Stomach (tissue), 9 donors: ENCODE data around the gene BACE1-AS. TPM values are rescaled to one million over a fixed set of nuclear protein-coding genes. Genes with fewer than 3 reads are reported as not detected.
A peak's percentile ranks its signal among the peaks of the same experiment; 100 is the strongest.

Experiments used
- DNase-seq, 2 donors: peaks; one replicate each; pipeline versions ENCODE4 v3.0.0 to v3.0.0-alpha.2; 2013 to 2019
- H3K27ac ChIP-seq, 5 donors: fragments of 200-600 bp in 4 of 5; sonication (generic) in 4 of 5; one replicate each; pipeline ENCODE4 v1.5.1; 2013 to 2019; ENCODE audit warnings: mild to moderate bottlenecking in 1 of 5, moderate library complexity in 1 of 5
- H3K27me3 ChIP-seq, 3 donors: fragments of 200-600 bp; sonication (generic); one replicate each; pipeline ENCODE4 v1.5.1; 2017 to 2019; ENCODE audit warnings: mixed run types in 1 of 3
- H3K36me3 ChIP-seq, 4 donors: fragments of 200-600 bp; sonication (generic); 1 replicate in 3 of 4; 2 replicates in 1 of 4; pipeline ENCODE4 v1.5.1; 2016 to 2019
- H3K4me1 ChIP-seq, 4 donors: fragments of 200-600 bp; sonication (generic); one replicate each; pipeline ENCODE4 v1.5.1; 2016 to 2019
- H3K4me3 ChIP-seq, 4 donors: fragments of 200-600 bp; sonication (generic) in 3 of 4; one replicate each; pipeline ENCODE4 v1.5.1; 2016 to 2019; ENCODE audit warnings: mild to moderate bottlenecking in 1 of 4
- H3K9me3 ChIP-seq, 4 donors: fragments of 200-600 bp; sonication (generic); one replicate each; pipeline ENCODE4 v1.5.1; 2016 to 2019
- EP300 ChIP-seq: sonication (generic); formaldehyde crosslinking; IDR thresholded peaks from one replicate; pipeline ENCODE4 v1.6.1; 2017; ENCODE audit warnings: antibody characterized with exemption
- POLR2A ChIP-seq, 4 donors: fragments of 450-650 bp; IDR thresholded peaks; one replicate each; pipeline ENCODE4 v1.6.1; 2016; ENCODE audit warnings: antibody characterized with exemption in 4 of 4, control low read depth in 2 of 4, mild to moderate bottlenecking in 1 of 4, moderate library complexity in 1 of 4
- POLR2AphosphoS5 ChIP-seq, 3 donors: sonication (generic); formaldehyde crosslinking; IDR thresholded peaks; one replicate each; pipeline ENCODE4 v1.6.1; 2016; ENCODE audit warnings: antibody characterized with exemption in 3 of 3
- WGBS, 5 donors: extraction: QIAGEN DNeasy Blood & Tissue Kit in 3 of 5; methylation state at CpG; one replicate each; pipeline versions ENCODE4 v1.1.5 to v1.1.7; 2013 to 2018; 5-methylcytosine and 5-hydroxymethylcytosine counted together
- intact Hi-C: fragments of 100-400 bp; cut with DNase I; formaldehyde crosslinking; loops from one replicate; pipeline ENCODE4 v1.15.1; 2023; ENCODE audit warnings: low total_unique reads
- polyA plus RNA-seq, 3 donors: library from polyadenylated mRNA; stranded (reverse); fragments of 200-250 nt; gene quantifications; one replicate each; pipeline ENCODE4 v1.2.3, GENCODE V29; 2013
- total RNA-seq, 5 donors: library from RNA; depleted of rRNA; stranded (reverse); fragments of >200 nt; gene quantifications; one replicate each; pipeline versions ENCODE4 v1.1.0 to v1.2.3, GENCODE V29; 2014 to 2016
- TF ChIP-seq, protein P1 (sequence below), 7 experiments: fragments of 450-650 bp in 4 of 7; fragments of 200-600 bp in 3 of 7; sonication (generic) in 3 of 7; IDR thresholded peaks; one replicate each; pipeline ENCODE4 v1.5.1; 2016 to 2019; ENCODE audit warnings: antibody characterized with exemption in 7 of 7, control low read depth in 2 of 7, mild to moderate bottlenecking in 1 of 7
- donor health status: healthy with polysubstance abuse.
- donor health status: Bipolar disorder and iron deficiency.
- donor health status: healthy.

BACE1-AS gene
- total and polyA plus RNA-seq, 8 donors = 1.5 to 8.0 (median 4.8) TPM

DNA sequence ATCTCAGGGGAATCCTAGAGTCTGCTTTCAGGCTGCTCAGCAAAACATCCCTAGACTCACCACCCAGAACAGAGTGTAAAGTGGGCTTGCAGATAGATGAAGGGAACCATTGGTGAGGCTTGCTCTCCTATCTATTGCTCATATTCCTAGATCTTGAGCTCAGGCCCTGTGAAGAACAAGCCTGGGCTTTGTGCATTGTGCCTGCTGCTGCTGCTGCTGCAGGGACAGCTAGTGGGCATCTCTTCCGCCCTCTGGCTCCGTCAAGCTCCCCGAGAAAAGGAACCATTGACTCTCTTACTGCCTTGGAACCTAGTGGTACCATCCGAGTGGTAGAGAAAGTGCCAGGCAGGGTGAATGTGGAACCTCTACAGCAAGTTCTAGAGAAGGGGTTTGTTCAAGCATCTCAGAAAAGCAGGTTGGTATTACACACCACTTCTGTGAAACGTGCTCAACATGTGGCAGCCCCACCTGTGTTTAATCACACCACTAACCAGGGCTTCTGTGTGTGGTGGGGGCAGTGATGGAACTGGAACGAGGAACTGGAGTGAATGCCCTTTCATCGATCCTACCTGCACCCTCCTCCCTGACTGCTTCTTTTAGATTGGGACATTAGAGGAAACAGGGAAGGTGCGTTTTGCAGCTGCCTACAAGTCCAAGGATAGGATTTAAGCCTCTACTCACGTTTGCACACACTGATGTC, 4.4 kb downstream of the BACE1-AS start:
- no peak for TF ChIP-seq EP300
- 78 to 83% (median 82%) methylated on average over 9 of the region's 9 CpGs for WGBS, 5 donors
- peaks cover 10 to 51% (median 47%) of the 10 kb centered on the region in 4 donors for H3K36me3 ChIP-seq
- H3K4me3 ChIP-seq = no peak overlapping the region
- no peak for DNase-seq
- no peaks in the 10 kb centered on the region for H3K9me3 ChIP-seq
- H3K27ac ChIP-seq = no peak overlapping the region
- H3K27me3 ChIP-seq = no peaks in the 10 kb centered on the region
- H3K4me1 ChIP-seq = peaks cover 9 to 16% (median 14%) of the 10 kb centered on the region in 4 donors
- intact Hi-C loops = no loop called here

DNA sequence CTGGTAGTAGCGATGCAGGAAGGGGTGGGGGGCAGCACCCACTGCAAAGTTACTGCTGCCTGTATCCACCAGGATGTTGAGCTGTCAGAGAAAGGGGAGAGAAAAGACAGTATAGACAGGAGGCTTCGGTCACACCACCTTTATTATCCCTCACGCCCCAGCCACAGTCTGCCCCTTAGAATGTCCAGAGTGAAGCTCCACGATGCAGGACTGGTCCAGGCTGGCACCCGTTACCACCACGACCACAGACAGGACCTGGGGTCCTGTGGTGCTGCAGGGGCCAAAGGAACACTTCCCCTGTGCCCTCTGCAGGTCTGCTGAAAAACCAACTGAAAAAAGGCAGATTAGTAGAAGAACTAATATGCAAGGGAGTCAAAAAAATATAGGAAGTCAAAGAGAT, 5.7 kb downstream of the BACE1-AS start:
- Histone ChIP-seq H3K9me3 (no peaks in the 10 kb centered on the region), H3K36me3 (peaks cover 7 to 39% (median 34%) of the 10 kb centered on the region in 4 donors), H3K27me3 (no peaks in the 10 kb centered on the region), H3K4me1 (peaks cover 12 to 23% (median 17%) of the 10 kb centered on the region in 4 donors), H3K27ac (no peak overlapping the region), H3K4me3 (no peak overlapping the region)
- no peak for DNase-seq
- 80 to 91% (median 89%) methylated on average over 6 of the region's 6 CpGs for WGBS, 5 donors
- intact Hi-C loops = no loop called here
- TF ChIP-seq POLR2A (IDR thresholded peaks at IDR 0.05) = no peak
- TF ChIP-seq, protein P1, sequence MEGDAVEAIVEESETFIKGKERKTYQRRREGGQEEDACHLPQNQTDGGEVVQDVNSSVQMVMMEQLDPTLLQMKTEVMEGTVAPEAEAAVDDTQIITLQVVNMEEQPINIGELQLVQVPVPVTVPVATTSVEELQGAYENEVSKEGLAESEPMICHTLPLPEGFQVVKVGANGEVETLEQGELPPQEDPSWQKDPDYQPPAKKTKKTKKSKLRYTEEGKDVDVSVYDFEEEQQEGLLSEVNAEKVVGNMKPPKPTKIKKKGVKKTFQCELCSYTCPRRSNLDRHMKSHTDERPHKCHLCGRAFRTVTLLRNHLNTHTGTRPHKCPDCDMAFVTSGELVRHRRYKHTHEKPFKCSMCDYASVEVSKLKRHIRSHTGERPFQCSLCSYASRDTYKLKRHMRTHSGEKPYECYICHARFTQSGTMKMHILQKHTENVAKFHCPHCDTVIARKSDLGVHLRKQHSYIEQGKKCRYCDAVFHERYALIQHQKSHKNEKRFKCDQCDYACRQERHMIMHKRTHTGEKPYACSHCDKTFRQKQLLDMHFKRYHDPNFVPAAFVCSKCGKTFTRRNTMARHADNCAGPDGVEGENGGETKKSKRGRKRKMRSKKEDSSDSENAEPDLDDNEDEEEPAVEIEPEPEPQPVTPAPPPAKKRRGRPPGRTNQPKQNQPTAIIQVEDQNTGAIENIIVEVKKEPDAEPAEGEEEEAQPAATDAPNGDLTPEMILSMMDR (IDR thresholded peaks at IDR 0.05) = no peak
- TF ChIP-seq POLR2AphosphoS5 (IDR thresholded peaks at IDR 0.05) = no peak
- TF ChIP-seq EP300 = no peak

DNA sequence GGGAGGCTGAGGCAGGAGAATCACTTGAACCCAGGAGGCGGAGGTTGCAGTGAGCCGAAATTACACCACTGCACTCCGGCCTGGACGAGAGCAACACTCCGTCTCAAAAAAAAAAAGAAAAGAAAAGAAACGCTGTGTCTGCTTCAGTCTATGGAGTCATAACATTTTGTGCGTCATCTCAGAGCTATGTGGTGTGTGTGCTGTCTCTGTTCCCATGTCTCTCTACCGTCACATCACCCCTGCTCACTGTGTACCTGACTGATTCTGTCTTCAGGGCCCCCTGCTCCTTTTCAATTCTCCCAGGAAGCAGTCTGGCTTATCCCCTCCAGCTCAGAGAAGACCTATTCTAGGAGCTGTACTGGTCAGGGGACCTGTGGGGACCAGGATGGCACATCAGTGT, 7.0 kb downstream of the BACE1-AS start:
- no peak overlapping the region for H3K27ac ChIP-seq
- no peak for DNase-seq

DNA sequence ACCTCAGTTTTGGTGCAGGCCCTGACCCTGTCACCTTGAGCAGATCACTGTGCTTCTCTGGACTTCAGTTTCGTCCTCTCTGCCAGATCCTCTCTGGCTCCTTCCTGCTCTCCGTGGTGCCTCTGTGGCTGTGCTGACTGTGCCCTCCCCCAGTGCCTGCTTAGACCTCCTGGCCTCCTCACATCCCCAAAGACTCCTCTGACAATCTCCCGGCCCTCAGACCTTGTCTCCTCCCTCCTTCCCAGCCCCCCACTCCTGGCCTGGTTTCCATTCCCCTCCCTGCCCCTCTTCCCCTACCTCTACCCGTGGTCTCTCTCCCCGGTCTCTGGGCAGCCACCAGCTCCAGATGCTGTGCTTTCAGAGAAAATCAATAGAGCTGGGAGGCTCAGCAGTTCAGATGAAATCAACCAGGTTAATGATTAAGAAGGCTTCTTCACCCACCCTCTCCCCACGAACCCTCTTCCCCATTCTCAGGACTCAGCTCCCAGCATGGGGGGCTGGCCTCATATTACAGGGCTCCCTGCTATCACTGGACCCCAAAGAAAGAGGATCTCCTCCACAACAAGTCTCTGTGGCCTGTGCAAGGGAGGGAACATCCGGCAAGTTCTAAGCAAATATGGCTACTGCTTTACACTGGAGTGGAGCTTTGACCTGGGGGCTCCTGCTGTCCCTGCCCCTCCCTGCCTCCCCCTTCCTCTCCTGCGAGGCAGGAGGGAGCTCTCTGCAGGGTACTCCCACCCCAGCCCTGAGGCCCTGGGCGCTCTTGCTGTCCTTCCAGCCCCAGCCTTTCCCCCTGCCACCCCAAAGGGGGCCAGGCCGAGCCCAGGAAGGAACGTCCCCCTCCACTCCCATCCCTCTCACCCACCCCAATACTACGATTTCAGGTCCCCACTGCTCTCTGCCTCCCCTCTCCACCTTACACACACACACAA, 8.5 kb downstream of the BACE1-AS start:
- Histone ChIP-seq H3K4me3 (peak overlapping the region in 1 of 4 donors; percentile 12), H3K9me3 (no peaks in the 10 kb centered on the region), H3K27me3 (no peaks in the 10 kb centered on the region), H3K27ac (peak overlapping the region in 4 of 5 donors; percentile 4 to 18 (median 14)), H3K4me1 (peaks cover 12 to 23% (median 17%) of the 10 kb centered on the region in 4 donors), H3K36me3 (peaks cover 0 to 18% (median 12%) of the 10 kb centered on the region in 4 donors)
- WGBS, 5 donors = 38 to 51% (median 43%) methylated on average over 11 to 12 of the region's 12 CpGs
- DNase-seq = peak in 1 of 2 donors; percentile 74
- TF ChIP-seq POLR2AphosphoS5 (IDR thresholded peaks at IDR 0.05) (no peak), EP300 (no peak), POLR2A (IDR thresholded peaks at IDR 0.05) (no peak)
- TF ChIP-seq, protein P1 (IDR thresholded peaks at IDR 0.05) = no peak
- intact Hi-C loops = no loop called here

More for the DNA sequence above, 7.0 kb downstream of the BACE1-AS start:
- H3K27me3 ChIP-seq = no peaks in the 10 kb centered on the region
- H3K36me3 ChIP-seq = peaks cover 0 to 30% (median 23%) of the 10 kb centered on the region in 4 donors
- peaks cover 12 to 23% (median 17%) of the 10 kb centered on the region in 4 donors for H3K4me1 ChIP-seq
- H3K4me3 ChIP-seq = no peak overlapping the region
- intact Hi-C loops = no loop called here
- TF ChIP-seq EP300 = no peak
- TF ChIP-seq POLR2A (IDR thresholded peaks at IDR 0.05) = no peak
- TF ChIP-seq, protein P1 (IDR thresholded peaks at IDR 0.05) = no peak
- TF ChIP-seq POLR2AphosphoS5 (IDR thresholded peaks at IDR 0.05) = no peak
- no peaks in the 10 kb centered on the region for H3K9me3 ChIP-seq
- 92 to 96% (median 93%) methylated on average over 8 of the region's 8 CpGs for WGBS, 5 donors
